Measurements from ENCODE around the gene CIROP.

The CIROP gene, protein sequence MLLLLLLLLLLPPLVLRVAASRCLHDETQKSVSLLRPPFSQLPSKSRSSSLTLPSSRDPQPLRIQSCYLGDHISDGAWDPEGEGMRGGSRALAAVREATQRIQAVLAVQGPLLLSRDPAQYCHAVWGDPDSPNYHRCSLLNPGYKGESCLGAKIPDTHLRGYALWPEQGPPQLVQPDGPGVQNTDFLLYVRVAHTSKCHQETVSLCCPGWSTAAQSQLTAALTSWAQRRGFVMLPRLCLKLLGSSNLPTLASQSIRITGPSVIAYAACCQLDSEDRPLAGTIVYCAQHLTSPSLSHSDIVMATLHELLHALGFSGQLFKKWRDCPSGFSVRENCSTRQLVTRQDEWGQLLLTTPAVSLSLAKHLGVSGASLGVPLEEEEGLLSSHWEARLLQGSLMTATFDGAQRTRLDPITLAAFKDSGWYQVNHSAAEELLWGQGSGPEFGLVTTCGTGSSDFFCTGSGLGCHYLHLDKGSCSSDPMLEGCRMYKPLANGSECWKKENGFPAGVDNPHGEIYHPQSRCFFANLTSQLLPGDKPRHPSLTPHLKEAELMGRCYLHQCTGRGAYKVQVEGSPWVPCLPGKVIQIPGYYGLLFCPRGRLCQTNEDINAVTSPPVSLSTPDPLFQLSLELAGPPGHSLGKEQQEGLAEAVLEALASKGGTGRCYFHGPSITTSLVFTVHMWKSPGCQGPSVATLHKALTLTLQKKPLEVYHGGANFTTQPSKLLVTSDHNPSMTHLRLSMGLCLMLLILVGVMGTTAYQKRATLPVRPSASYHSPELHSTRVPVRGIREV

DNA sequence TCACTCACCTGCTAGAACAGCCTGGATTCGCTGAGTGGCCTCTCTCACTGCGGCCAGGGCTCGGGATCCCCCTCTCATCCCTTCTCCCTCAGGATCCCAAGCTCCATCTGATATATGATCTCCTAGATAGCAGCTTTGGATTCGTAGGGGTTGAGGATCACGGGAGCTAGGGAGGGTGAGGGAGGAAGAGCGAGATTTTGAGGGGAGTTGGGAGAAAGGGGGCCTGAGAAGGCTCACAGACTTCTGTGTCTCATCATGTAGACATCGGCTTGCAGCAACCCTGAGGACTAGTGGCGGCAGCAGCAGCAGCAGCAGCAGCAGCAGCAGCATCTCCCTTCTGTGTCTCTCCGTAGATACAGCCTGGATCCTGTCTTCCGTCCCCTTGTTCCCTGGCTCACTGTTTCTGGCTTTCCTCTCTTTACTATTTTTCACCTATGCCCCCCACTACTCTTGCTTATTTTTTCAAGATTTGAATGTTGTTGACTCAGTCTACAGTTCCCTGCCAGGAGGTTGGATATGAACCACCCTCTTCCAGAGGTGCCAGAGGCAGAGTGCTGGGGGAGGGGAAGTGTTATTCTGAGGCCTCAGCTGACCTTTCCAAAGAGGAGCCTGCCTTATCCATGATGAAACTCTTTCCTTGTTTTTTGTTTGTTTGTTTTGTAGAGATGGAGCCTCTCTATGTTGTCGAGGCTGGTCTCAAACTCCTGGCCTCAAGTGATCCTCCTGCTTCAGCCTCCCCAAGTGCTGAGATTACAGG, at the start of gene CIROP:
CIROP (minus strand) TSS at position 399 of the 757 bp plus-strand sequence; CDS start at position 330, 69 bp downstream.
- DNase-seq: no peak

DNA sequence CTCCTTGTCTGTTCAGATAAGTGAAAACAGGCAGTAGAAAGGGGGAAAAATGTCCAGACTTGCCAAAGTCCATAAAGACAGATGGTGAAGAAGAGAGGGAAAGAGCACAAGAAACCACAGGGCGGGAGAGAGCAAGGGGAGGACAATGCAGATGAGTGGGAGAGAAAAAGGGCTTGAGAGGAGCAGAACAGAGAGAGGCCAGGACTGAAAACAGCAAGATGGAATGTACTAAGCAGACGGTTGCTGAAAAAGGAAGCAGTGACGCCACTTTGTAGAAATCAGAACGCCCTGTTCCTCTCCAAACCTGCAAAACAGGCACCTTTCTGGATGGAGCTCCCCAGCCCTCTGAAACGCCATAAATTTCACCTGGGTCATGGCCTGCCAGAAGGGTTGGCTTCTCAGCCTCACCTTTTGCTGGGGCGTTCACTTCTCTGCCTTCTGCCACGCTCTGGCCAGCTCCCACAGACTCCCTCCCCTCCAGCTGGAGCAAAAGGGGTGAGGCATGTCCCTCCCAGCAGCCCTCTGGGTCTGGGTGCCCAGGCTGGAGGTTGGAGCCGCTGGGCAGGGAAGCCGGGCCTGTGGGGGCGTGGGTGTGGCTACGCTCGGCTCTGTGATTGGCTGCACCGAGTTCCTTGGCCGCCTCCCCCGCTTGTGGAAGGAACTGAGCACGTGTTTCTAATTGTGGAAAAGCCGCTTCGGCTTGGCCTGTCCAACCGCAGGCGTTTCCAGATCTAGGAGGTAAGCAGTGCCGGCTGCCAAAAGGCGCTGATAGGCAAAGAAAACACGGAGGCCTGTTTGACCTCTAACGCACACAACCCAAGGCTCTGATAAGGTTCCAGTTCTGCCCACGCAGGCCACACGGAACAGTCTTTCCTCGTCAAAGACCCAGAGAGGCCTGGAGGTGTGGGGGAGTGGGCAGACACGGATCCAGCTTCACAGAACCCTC, 49.3 kb upstream of the CIROP start:
- no peak for DNase-seq

DNA sequence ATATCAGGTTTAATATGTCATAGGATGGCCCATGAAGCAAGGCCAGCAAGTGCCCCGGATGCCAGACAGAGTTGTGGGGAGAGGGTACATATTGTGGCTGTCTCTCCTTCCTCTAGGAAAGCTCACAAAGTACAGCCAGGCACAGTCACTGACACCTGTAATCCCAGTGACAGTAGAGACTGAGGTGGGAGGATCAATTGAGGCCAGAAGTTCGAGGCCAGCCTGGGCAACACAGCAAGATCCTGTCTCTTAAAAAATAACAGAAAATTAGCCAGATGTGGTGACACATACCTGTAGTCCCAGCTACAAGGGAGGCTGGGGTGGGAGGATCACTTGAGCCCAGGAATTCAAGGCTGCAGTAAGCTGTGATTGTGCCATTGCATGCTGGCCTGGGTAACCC, 46.6 kb upstream of the CIROP start:
- DNase-seq: no peak

DNA sequence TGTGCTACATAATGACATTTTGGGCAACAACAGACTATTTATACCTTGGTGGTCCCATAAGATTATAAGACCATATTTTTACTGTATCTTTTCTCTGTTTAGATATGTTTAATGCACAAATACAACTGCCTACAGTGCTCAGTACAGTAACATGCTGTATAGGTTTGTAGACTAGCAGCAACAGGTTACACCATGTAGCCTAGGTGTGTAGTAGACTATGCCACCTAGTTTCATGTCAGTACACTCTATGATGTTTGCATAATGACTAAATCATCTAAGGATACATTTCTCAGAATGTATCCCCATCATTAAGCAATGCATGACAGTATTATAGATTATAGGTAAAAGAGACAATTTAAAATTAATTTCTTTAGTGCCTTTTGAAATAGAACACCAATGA, 45.0 kb upstream of the CIROP start:
- DNase-seq: no peak

DNA sequence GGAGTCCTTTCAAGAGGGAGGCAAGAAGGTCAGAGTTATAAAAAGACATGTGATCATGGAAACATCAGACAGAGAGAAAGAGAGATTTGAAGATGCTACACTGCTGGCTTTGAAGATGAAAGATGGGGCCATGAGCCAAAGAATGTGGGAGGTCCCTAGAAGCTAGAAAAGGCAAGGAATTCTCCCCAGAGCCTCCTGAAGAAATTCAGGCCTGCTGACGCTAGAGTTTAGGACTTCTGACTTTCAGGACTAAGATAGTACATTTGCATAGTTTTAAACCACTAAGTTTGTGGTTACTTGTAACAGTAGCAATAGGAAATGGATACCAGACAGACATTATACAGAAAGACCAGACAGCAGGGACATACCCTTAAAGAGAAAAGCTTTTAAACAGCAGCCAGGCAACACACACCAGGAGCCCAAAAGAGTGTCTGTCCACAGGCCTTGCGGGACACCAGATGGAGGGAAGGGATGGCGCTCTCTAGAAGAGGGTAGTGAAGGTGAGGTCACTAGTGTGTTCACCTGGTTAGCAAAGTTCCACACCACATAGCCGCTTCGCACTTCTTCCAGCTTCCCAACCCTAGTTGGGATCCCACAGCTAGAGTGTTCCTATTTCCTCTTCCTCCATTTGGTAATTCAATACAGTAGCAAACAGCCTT, 43.9 kb upstream of the CIROP start:
- no peak for DNase-seq

- DNase-seq: peak; percentile 34
Observed at GRCh38 chr14:23147676-23148075, 42.9 kb upstream of the CIROP start.

GRCh38 chr14:23146980-23147379, 42.2 kb upstream of the CIROP start:
- DNase-seq: no peak

DNA sequence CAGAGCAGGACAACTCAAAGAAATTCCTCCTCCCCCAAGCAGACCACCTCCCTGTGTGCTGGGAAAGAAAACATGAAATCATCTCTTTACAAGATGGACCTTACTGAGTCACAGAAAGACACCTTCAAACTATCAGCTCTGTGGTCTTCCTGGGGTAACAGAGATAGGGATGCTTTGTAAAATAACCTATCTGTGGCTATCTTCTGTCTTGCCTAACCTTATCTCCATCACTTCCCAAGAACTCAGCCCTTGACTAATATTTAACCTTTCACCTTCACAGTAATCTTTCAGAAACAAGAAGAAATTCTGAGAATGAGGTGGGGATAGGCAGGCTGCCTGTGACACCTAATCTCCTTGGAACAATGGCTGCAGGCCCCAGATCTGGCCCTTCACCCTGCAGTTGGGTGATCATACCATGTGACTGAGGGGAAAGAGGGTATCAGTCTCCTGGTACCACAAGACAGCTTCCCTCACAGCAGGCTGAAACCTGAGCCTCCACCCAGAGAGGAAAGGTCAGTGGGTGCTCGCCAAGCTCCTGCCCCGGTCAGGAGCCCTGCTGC, 41.6 kb upstream of the CIROP start:
- no peak for DNase-seq

DNA sequence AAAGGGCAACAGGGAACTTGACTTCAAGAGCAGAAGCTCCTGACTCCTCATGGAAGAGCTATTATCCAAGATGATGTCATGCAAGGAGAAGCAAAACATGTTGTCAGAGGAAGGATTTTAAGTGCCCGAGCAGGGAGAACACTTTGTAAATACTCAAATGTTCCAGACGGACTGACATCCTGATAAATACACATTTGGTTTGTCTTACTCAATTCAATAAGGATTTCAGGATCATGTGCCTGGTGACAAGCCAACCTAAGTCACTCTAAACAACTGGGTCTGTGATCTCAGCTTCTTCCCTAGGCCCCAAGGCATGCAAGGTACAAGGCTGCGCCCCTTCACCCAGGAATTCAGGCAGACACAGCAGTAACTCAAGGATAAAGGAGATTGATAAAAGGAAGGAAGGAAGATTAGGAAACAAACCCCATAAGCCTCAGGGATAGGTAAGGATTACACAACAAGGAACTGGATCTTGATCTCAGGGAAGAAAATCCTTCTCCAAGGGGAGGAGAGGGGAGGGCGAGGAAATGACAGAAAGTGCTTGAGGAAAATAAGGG, 41.1 kb upstream of the CIROP start:
- DNase-seq: peak; percentile 29

GRCh38 chr14:23143911-23144310, 39.1 kb upstream of the CIROP start:
- DNase-seq: no peak

GRCh38 chr14:23142826-23143225, 38.0 kb upstream of the CIROP start:
- no peak for DNase-seq

DNA sequence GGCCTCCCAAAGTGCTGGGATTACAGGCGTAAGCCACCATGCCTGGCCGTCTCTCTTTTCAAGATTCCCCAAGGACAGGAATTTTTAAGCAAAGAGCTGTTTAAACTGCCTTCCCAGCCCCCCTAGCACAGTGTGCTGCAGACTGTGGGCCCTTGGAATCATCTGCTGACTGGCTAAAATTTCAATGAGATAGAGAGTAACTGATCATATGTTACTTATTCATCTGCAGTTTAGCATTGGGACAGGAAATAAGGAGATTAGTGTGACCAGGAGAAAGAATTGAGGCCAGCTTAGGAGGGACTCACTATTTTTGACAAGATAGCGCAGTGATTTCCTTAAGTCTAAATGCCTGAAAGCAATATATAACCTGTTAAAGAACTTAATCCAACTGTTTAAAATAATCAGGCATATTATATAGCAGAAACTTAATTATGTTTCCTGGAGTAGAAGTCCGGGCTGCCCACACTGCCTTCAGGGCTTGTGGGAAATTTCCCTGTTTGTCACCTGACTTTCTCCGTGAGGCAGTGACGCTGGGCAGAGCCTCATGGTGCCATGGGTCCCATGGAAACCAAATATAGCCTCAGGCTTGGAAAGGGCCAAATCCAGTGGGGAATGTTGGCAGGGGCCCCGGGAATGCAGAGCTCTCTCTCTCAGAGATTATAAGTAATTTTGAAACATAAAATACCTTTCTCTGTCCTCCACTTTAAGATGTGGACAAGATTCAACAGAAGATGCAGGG, 37.1 kb upstream of the CIROP start:
- no peak for DNase-seq

DNA sequence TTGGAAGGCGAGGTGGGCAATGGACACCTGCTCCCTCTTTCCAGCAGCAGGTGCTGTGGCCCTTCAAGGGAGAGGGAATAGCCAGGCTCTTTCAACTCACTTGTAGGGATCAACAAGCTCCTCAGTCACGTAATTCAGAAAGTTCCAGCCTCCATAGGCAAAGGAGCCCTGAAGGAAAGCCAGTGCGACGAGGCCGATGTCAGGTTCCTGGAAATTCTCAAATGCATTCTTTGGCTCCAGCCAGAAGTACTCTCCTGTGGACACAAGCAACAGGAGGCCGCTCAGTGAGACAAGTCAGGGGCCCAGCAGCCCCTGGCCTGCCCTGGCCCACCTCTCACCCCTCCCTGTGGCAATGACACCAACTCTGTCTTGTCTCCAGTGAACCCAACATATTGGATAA, 35.6 kb upstream of the CIROP start:
- DNase-seq: no peak

GRCh38 chr14:23139874-23140273, 35.1 kb upstream of the CIROP start:
- no peak for DNase-seq

DNA sequence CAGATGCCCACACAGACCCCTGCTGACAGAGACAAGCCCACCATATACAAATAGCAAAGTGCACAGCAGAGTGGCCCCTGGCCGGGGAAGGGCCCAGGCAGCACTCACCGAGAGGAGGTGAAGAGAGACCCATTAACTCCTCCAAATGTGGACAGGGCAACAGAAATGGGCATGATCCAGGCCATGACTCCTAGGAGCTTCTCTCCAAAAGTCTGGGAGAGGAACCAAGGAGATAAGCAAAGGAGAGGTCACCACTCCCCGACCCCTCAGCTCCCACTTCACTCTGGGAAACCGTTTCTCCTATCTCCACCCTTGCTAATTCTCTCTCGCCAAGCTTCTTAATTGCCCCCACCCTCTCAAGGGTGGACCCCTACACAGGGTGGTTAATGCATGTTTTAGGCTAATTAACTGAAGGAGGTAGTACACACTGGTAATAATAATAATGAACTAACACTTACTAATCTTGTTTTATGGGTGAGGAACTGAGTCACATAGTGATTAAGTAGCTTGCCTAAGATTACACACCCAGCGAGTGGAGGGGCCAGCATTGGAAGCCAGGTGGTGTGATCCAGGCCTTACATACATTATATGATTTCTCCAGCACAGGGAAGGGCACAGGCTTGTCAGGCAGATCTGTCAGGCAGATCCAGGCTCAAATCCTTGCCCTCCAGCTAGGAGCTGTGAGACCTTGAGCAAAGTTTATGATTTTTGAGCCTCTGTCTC, 33.2 kb upstream of the CIROP start:
- DNase-seq: peak; percentile 45

DNA sequence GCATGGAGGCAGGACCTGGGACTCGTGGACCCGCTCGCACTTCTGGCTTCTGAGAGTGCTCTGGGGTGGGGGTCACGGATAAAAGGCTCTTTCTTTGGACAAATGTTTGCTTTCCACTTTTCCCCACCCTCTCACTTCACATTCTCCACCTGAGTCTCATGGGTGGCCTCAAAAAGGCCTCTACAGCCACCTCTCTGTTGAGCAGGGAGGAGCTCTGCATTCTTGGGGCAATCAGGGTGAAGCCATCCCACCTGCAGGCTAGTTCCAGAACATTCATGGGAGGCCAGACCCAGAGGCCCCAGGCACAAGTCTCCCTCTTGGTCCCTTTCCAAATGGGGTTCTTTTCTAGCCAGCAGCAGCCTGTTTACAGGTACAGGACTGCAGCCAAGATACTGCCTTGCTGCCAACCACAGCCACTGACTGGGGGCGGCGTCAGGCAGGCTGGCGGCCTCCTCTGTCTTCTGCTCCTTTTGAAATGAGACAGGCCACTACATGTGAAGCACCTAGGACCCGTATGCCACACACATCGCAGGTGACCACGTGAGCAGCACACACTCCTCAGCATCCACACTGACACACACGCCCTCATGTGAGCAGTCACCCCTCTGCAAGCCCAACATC, 32.5 kb upstream of the CIROP start:
- DNase-seq: no peak

DNA sequence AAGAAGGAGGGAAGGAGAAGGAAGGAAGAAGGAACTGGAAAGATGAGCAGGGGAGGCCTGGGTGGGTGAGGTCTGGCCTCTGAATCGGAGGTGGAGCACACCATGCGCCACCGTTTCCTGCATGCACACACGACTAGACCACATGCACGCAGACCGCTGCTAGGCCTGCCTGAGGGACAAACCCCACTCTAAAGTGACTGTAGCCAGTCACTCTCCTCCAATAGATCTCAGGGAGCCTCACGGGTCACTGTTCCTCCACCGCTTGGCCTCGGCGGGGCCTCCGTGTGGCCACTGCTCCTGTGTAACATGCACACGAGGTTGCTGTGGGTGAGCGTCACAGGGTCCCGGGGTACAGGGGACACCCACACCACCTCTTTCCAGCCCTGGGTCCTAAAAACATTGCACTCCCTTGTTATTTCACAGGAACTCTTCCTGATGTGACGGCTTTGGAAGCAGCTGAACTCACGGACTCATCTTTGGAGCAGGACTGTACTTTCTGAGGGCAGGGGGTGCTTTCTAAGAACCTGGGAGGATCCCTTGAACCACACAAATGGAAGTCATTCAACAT, 31.9 kb upstream of the CIROP start:
- DNase-seq: no peak

- no peak for DNase-seq
Observed at GRCh38 chr14:23132970-23133369, 28.2 kb upstream of the CIROP start.

GRCh38 chr14:23131482-23131881, 26.7 kb upstream of the CIROP start:
- DNase-seq: no peak

Measured in HCEC 1CT (cell line).